ENCODE measurements around the gene ATXN7. TPM values are rescaled to one million over a fixed set of nuclear protein-coding genes. Genes with fewer than 3 reads are reported as not detected.

ATXN7 gene
- total RNA-seq, 3 donors from 2014 or later = 37.4 to 56.2 (median 47.9) TPM

- no peak overlapping the region for H3K4me3 ChIP-seq
- H3K9me3 ChIP-seq = no peaks in the 10 kb centered on the region
- intact Hi-C loops (cut with DNase I; ENCODE audit: low total_unique reads) = loop anchor here (5.0 kb wide), 1 partner anchor 49 kb away; the partner anchor contains the start of gene PSMD6
- H3K27me3 ChIP-seq = no peaks in the 10 kb centered on the region
- TF ChIP-seq CTCF (IDR thresholded peaks at IDR 0.05) (no peak), POLR2A (IDR thresholded peaks at IDR 0.05) (no peak), POLR2AphosphoS5 (IDR thresholded peaks at IDR 0.05) (no peak)
- H3K4me1 ChIP-seq = peaks cover 0 to 32% of the 10 kb centered on the region in 2 donors
- DNase-seq (ENCODE audit: low spot score in 2 of 2) = no peak
- peak overlapping the region; percentile 35 to 39 for H3K27ac ChIP-seq
- no peaks in the 10 kb centered on the region for H3K36me3 ChIP-seq
These were observed 109.3 kb downstream of the ATXN7 start for GRCh38 chr3:63972987-63973386.

GRCh38 chr3:63973406-63973805, 109.7 kb downstream of the ATXN7 start:
- Histone ChIP-seq H3K4me3 (no peak overlapping the region), H3K27ac (no peak overlapping the region), H3K9me3 (no peaks in the 10 kb centered on the region), H3K4me1 (peaks cover 0 to 33% of the 10 kb centered on the region in 2 donors), H3K36me3 (no peaks in the 10 kb centered on the region), H3K27me3 (no peaks in the 10 kb centered on the region)
- no peak for TF ChIP-seq POLR2A (IDR thresholded peaks at IDR 0.05)
- TF ChIP-seq CTCF (IDR thresholded peaks at IDR 0.05) = no peak
- no peak for TF ChIP-seq POLR2AphosphoS5 (IDR thresholded peaks at IDR 0.05)
- intact Hi-C loops (cut with DNase I; ENCODE audit: low total_unique reads) = loop anchor here (5.0 kb wide), 1 partner anchor 49 kb away; the partner anchor contains the start of gene PSMD6
- no peak for DNase-seq (ENCODE audit: low spot score in 2 of 2)

GRCh38 chr3:63974451-63974850, 110.8 kb downstream of the ATXN7 start:
- Histone ChIP-seq H3K27ac (peak overlapping the region in 1 of 2 donors; percentile 1), H3K36me3 (no peaks in the 10 kb centered on the region), H3K9me3 (no peaks in the 10 kb centered on the region), H3K4me1 (peaks cover 0 to 37% of the 10 kb centered on the region in 2 donors), H3K4me3 (no peak overlapping the region), H3K27me3 (no peaks in the 10 kb centered on the region)
- DNase-seq (ENCODE audit: low spot score in 2 of 2) = no peak
- intact Hi-C loops (cut with DNase I; ENCODE audit: low total_unique reads) = loop anchor here (5.0 kb wide), 1 partner anchor 48 kb away; the partner anchor contains the start of gene PSMD6
- TF ChIP-seq CTCF (IDR thresholded peaks at IDR 0.05) = no peak
- TF ChIP-seq POLR2AphosphoS5 (IDR thresholded peaks at IDR 0.05) = no peak
- TF ChIP-seq POLR2A (IDR thresholded peaks at IDR 0.05) = no peak

DNA sequence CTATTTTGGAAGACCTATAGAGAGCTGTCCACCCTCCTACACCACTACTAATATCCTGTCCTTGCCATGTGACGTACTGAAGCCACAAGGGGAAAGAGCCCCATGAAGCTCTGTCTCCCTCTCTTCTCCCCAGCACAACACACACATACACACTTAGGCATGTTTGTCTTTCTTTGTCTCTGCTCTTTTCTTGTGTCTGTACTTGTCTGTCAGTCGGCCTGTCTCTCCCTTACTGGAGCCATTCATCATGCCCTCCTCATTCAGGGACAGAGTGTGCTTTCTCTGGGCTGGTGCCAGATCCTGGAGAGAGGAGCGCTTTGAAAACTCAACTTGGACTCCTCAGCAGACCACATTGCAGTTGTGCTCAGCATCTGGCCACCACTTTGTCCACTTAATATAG, 112.1 kb downstream of the ATXN7 start:
- Histone ChIP-seq H3K4me3 (no peak overlapping the region), H3K36me3 (no peaks in the 10 kb centered on the region), H3K9me3 (no peaks in the 10 kb centered on the region), H3K4me1 (peaks cover 0 to 38% of the 10 kb centered on the region in 2 donors), H3K27ac (peak overlapping the region; percentile 32 to 64), H3K27me3 (no peaks in the 10 kb centered on the region)
- no peak for DNase-seq (ENCODE audit: low spot score in 2 of 2)
- TF ChIP-seq CTCF (IDR thresholded peaks at IDR 0.05) (no peak), POLR2AphosphoS5 (IDR thresholded peaks at IDR 0.05) (no peak), POLR2A (IDR thresholded peaks at IDR 0.05) (no peak)
- intact Hi-C loops (cut with DNase I; ENCODE audit: low total_unique reads) = no loop called here

DNA sequence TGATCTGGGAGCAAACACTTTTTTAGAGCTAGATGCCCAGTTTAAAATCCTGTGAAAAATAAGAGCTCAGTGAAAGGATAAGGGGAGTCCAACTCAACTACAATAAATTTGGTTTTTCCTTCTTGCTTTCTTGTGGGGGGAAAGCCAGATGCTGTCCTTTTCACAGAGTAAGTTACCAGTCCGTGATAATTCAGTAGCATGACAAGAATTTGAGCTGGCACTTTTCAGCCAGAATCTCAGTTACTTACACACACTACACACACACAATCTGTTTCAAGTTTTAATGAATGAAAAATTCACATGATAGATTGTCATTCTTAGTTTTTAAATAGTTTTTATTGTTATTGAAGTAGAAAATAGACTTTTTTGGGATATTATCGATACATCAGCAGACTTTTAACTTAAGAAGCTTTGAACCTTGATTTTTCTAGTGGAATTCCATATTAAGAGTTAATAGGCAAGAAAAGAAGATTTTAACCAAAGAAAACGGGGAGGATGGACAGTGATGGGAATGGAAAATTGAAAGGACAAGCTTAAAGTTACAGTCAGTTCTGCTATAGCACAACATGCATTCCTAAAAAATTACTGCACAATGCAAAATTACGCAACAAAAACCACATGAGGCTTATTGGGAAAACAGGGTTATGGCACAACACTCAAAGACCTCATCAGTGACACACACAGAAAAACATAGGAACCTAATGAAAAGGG, 112.6 kb downstream of the ATXN7 start:
- Histone ChIP-seq H3K4me3 (no peak overlapping the region), H3K4me1 (peaks cover 0 to 37% of the 10 kb centered on the region in 2 donors), H3K36me3 (no peaks in the 10 kb centered on the region), H3K9me3 (no peaks in the 10 kb centered on the region), H3K27ac (peak overlapping the region; percentile 64 to 80), H3K27me3 (no peaks in the 10 kb centered on the region)
- no peak for TF ChIP-seq POLR2A (IDR thresholded peaks at IDR 0.05)
- TF ChIP-seq POLR2AphosphoS5 (IDR thresholded peaks at IDR 0.05) = peak in 1 of 3 donors; percentile 64
- TF ChIP-seq CTCF (IDR thresholded peaks at IDR 0.05) = no peak
- intact Hi-C loops (cut with DNase I; ENCODE audit: low total_unique reads) = no loop called here
- no peak for DNase-seq (ENCODE audit: low spot score in 2 of 2)

All from breast epithelium (tissue), 4 donors.